ENCODE results near the gene SRSF11. TPM values are rescaled to one million over a fixed set of nuclear protein-coding genes. Genes with fewer than 3 reads are reported as not detected.

SRSF11 gene
- total RNA-seq, 1 experiment from 2014 or later: 92.0 TPM

- no peak for DNase-seq (ENCODE audit: low spot score)
Measured at GRCh38 chr1:70222716-70223235, 1.6 kb downstream of the SRSF11 start.

GRCh38 chr1:70224954-70225353 is 3.8 kb downstream of the SRSF11 start:
- no peak for DNase-seq (ENCODE audit: low spot score)

DNA sequence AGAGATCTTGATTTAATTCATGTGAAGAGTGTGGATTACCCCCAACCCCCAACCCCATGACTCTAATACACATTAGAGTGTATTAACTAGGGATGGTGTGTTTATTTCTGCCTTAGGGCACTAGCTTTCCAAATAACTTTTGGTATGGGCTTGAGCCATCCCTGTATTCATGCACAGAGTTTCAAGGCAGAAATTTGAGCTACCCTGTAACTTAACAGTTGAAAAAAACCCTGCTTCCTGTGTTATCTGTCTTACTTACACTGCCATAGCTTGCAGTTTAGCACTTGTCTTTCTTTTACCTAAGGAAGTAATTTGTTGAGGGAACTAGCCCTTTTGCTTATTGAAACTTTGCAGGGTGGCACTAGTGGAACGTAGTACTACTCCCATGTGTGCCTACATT is 6.3 kb downstream of the SRSF11 start:
- no peak for DNase-seq (ENCODE audit: low spot score)

- DNase-seq (ENCODE audit: low spot score): no peak
Measured at GRCh38 chr1:70228670-70229069, 7.5 kb downstream of the SRSF11 start.

DNA sequence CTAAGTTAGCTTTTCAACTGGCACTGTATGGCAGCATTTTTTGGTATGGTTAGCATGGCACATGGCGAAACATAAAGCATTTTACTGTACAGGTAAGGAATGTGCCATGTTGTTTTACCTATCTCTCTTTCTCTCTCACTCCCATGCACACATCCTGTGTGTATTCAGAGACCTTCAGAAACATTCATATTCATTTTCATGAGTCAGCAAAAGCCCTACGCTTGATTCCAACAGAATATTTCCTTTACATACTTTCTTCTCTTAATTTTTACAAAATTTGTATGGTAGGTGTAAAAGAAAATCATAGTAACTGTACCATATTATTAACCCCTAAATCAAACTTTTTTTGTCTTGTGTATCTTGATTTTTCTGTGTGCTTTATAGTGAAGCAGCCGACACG is 10.3 kb downstream of the SRSF11 start:
- DNase-seq (ENCODE audit: low spot score): no peak

GRCh38 chr1:70234733-70235132 is 13.6 kb downstream of the SRSF11 start:
- DNase-seq (ENCODE audit: low spot score): no peak

DNA sequence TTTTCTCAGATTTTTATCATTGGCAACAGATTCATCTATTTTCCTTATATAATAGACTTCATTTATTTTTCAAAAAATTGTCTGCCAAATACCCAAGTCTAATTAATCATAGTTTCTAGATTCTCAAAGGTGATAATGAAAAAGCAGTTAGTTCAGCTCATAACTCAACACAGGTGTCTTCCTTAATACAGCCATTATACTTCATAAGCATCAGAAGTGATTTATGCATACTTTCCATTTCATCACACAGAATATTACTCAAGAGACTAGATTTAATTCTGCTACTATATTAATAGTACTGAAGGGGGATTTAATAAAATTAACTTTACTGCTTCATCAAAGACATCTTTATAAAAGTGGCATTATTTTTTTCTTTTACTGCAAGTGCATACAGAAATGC is 18.8 kb downstream of the SRSF11 start:
- no peak for DNase-seq (ENCODE audit: low spot score)

- DNase-seq (ENCODE audit: low spot score): no peak
Measured at GRCh38 chr1:70247122-70247521, 25.9 kb downstream of the SRSF11 start.

GRCh38 chr1:70247768-70248167 is 26.6 kb downstream of the SRSF11 start:
- no peak for DNase-seq (ENCODE audit: low spot score)

- DNase-seq (ENCODE audit: low spot score): no peak
Measured at GRCh38 chr1:70248729-70249128, 27.5 kb downstream of the SRSF11 start.

GRCh38 chr1:70256664-70257063 is 35.5 kb downstream of the SRSF11 start:
- no peak for DNase-seq (ENCODE audit: low spot score)

DNA sequence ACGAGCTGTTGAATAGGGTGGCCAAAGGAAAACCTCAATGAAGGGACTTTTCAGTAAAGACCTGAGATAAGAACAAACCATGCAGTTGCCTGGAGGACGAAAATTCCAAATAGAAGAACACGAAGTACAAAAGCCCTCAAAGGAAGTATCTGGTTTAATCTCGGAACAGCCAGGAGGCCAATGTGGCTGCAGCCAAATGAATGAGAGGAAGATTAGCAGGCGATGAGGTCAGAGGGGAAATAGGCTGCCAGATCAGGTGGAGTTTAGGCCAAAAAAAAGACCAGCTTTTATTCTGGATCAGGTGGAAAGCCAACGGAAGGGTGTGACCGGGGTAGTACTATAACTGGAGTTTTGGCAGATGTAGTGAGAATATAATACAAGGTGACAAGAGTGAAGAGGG is 43.7 kb downstream of the SRSF11 start:
- DNase-seq (ENCODE audit: low spot score): no peak

DNA sequence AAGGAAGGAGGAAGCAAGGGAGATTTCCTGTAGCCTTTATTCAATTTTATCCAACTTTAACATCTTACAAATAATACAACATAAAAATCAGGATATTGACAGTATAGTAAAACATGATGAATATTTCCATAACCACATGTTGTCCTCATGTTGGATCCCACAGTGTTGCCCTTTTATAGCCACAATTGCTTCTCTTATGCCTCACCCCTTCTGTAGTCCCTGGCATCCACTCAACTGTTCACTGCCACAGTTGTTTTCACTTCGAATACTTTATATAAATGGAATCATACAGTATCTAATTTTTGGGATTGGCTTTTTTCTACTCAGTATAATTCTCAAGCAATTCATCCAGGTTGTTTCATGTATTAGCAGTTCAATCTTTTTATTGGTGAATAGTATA is 44.8 kb downstream of the SRSF11 start:
- no peak for DNase-seq (ENCODE audit: low spot score)

- no peak for DNase-seq (ENCODE audit: low spot score)
Measured at GRCh38 chr1:70277875-70278274, 56.7 kb downstream of the SRSF11 start.

DNA sequence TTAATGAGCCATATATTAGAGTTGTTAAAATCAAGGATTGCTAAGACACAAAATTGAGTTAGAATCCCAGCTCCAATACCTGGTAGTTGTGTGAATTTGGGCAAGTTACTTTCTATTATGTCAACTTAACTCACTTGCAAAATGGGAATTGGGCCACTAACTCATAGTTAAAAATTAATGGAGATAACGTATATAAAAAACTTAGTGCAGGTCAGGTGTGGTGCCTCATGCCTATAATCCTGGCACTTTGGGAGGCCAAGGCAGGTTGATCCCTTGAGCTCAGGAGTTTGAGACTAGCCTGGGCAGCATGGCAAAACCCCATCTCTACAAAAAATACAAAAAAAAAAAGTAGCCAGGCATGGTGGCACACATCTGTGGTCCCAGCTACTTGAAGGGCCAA is 57.5 kb downstream of the SRSF11 start:
- DNase-seq (ENCODE audit: low spot score): no peak

GRCh38 chr1:70284366-70284765 is 63.2 kb downstream of the SRSF11 start:
- DNase-seq (ENCODE audit: low spot score): no peak

GRCh38 chr1:70286453-70286852 is 65.3 kb downstream of the SRSF11 start:
- no peak for DNase-seq (ENCODE audit: low spot score)

DNA sequence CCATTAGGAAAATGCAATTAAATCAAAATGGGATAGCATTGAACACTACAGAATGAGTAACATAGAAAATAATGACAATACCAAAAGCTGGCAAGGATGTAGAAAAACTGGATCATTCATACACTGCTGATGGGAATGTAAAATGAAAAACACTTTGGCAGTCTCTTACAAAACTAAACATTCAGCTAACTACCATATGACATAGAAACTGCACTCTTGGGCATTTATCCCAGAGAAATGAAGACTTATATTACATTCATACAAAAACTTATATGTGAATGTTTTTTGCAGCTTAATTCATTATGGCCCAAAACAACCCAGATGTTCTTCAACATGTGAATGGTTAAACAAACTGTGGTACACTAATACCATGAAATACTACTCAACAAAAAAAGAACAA is 67.0 kb downstream of the SRSF11 start:
- DNase-seq (ENCODE audit: low spot score): no peak

- DNase-seq (ENCODE audit: low spot score): no peak
Measured at GRCh38 chr1:70290218-70290617, 69.0 kb downstream of the SRSF11 start.

- DNase-seq (ENCODE audit: low spot score): no peak
Measured at GRCh38 chr1:70293186-70293843, 72.1 kb downstream of the SRSF11 start.

DNA sequence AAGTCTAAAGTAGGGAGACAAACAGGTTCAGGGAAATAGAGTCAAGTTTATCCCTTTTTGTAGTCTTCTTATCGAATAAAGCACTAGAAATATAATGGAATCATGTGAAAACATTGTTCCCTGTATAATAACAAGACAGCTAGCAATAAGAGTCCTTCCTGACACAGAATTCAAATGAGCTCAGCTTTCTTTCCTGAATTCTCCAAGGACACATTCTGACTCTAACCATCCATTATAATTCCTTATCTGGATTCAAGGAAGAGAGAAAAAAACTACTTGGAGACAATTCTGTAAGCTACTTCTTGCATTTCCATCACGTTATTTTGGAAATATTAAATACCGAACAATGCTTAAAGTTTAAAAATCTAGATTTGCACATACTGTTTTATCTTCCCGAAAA is 74.6 kb downstream of the SRSF11 start:
- no peak for DNase-seq (ENCODE audit: low spot score)

- DNase-seq (ENCODE audit: low spot score): no peak
Measured at GRCh38 chr1:70299472-70299871, 78.3 kb downstream of the SRSF11 start.
